ENCODE results near the gene GSTM2. TPM values are rescaled to one million over a fixed set of nuclear protein-coding genes. Genes with fewer than 3 reads are reported as not detected.
A peak's percentile ranks its signal among the peaks of the same experiment; 100 is the strongest.
"Not testable (repeated sequence)": the region's sequence is repeated elsewhere in the genome, so short reads cannot be mapped to it uniquely, and the experiment has no call there.

The GSTM2 gene
- total and polyA plus RNA-seq, 8 donors = 10.4 to 193 (median 32.9) TPM

- ATAC-seq (no peak), DNase-seq (no peak), FAIRE-seq (no peak)
- intact Hi-C loops (cut with DNase I) = no loop called here
- Histone ChIP-seq H3K27ac (no peak overlapping the region), H3K4me3 (no peak overlapping the region), H3K36me3 (no peaks in the 10 kb centered on the region), H3K4me1 (peaks cover 6 to 12% (median 7%) of the 10 kb centered on the region in 3 donors), H3K9me3 (no peaks in the 10 kb centered on the region), H3K27me3 (no peaks in the 10 kb centered on the region)
- no peak for TF ChIP-seq CTCF (IDR thresholded peaks at IDR 0.05)
- 64 to 78% methylated on average over 1 of the region's 1 CpG for WGBS, 2 donors
Observed at GRCh38 chr1:109664671-109665070, 3.2 kb upstream of the GSTM2 start.

GRCh38 chr1:109668123-109668775 is 392 bp downstream of the GSTM2 start:
- H3K36me3 ChIP-seq = no peaks in the 10 kb centered on the region
- no peaks in the 10 kb centered on the region for H3K27me3 ChIP-seq
- no peak overlapping the region for H3K27ac ChIP-seq
- ATAC-seq (peak; percentile 54 to 73 (median 66)), FAIRE-seq (no peak), DNase-seq (peak in 3 of 6 donors; percentile 29 to 56 (median 46))
- H3K4me1 ChIP-seq = peaks cover 0 to 3% (median 0%) of the 10 kb centered on the region in 3 donors
- intact Hi-C loops (cut with DNase I) = no loop called here
- 3 to 4% methylated on average over 25 to 26 of the region's 26 CpGs for WGBS, 2 donors
- no peaks in the 10 kb centered on the region for H3K9me3 ChIP-seq
- TF ChIP-seq CTCF (IDR thresholded peaks at IDR 0.05) = no peak
- peak overlapping the region; percentile 15 to 54 (median 36) for H3K4me3 ChIP-seq

GRCh38 chr1:109669246-109669948 is 1.5 kb downstream of the GSTM2 start:
- TF ChIP-seq CTCF (IDR thresholded peaks at IDR 0.05) = no peak
- H3K27me3 ChIP-seq = no peaks in the 10 kb centered on the region
- no peak for ATAC-seq
- WGBS, 2 donors = 94 to 95% methylated on average over 22 of the region's 22 CpGs
- no peak for FAIRE-seq
- no peak overlapping the region for H3K27ac ChIP-seq
- intact Hi-C loops (cut with DNase I) = no loop called here
- DNase-seq = no peak
- no peaks in the 10 kb centered on the region for H3K36me3 ChIP-seq
- peaks cover 0 to 3% (median 0%) of the 10 kb centered on the region in 3 donors for H3K4me1 ChIP-seq
- no peaks in the 10 kb centered on the region for H3K9me3 ChIP-seq
- H3K4me3 ChIP-seq = no peak overlapping the region

GRCh38 chr1:109669949-109670302 is 2.1 kb downstream of the GSTM2 start:
- DNase-seq; H3K36me3 ChIP-seq; H3K4me3 ChIP-seq; H3K27ac ChIP-seq; FAIRE-seq; H3K4me1 ChIP-seq; H3K9me3 ChIP-seq; intact Hi-C loops (cut with DNase I); H3K27me3 ChIP-seq; ATAC-seq: not testable (repeated sequence)
- WGBS, 2 donors = 81 to 85% methylated on average over 4 to 5 of the region's 5 CpGs

- Histone ChIP-seq H3K4me3 (no peak overlapping the region), H3K36me3 (no peaks in the 10 kb centered on the region), H3K4me1 (peaks cover 0 to 3% (median 0%) of the 10 kb centered on the region in 3 donors), H3K27ac (no peak overlapping the region), H3K9me3 (no peaks in the 10 kb centered on the region), H3K27me3 (no peaks in the 10 kb centered on the region)
- FAIRE-seq (no peak), DNase-seq (no peak), ATAC-seq (no peak)
- intact Hi-C loops (cut with DNase I) = no loop called here
- TF ChIP-seq CTCF (IDR thresholded peaks at IDR 0.05) = no peak
- WGBS, 2 donors = 94 to 99% methylated on average over 5 of the region's 5 CpGs
Observed at GRCh38 chr1:109671067-109671466, 3.2 kb downstream of the GSTM2 start.

GRCh38 chr1:109673861-109674260 is 6.0 kb downstream of the GSTM2 start:
- H3K9me3 ChIP-seq; intact Hi-C loops (cut with DNase I); H3K36me3 ChIP-seq; H3K27me3 ChIP-seq; H3K4me1 ChIP-seq; H3K27ac ChIP-seq; H3K4me3 ChIP-seq; ATAC-seq; DNase-seq; FAIRE-seq: not testable (repeated sequence)
- 76 to 91% methylated on average over 2 of the region's 2 CpGs for WGBS, 2 donors

GRCh38 chr1:109676683-109677381 is 9.0 kb downstream of the GSTM2 start:
- 86% methylated on average over 3 of the region's 3 CpGs for WGBS, 2 donors
- intact Hi-C loops (cut with DNase I); ATAC-seq: not testable (repeated sequence)

More at GRCh38 chr1:109676683-109677381, 9.0 kb downstream of the GSTM2 start:
- H3K27me3 ChIP-seq, H3K36me3 ChIP-seq, H3K4me3 ChIP-seq, DNase-seq, H3K4me1 ChIP-seq, H3K27ac ChIP-seq, H3K9me3 ChIP-seq, FAIRE-seq: not testable (repeated sequence)
